Sigmoid colon (tissue), 7 donors: Measurements from ENCODE around the gene ASCL2. TPM values are rescaled to one million over a fixed set of nuclear protein-coding genes. Genes with fewer than 3 reads are reported as not detected.

Experiments
- DNase-seq: peaks from one replicate; pipeline ENCODE4 v3.0.0-alpha.2; 2019
- H3K27ac ChIP-seq, 4 donors: fragments of 200-600 bp; sonication (generic); one replicate each; pipeline ENCODE4 v1.5.1; 2016 to 2019; ENCODE audit warnings: mild to moderate bottlenecking in 1 of 4
- H3K27me3 ChIP-seq, 3 donors: fragments of 200-600 bp; sonication (generic); one replicate each; pipeline ENCODE4 v1.5.1; 2019; ENCODE audit warnings: mild to moderate bottlenecking in 1 of 3
- H3K36me3 ChIP-seq, 4 donors: fragments of 200-600 bp; sonication (generic); one replicate each; pipeline ENCODE4 v1.5.1; 2016 to 2019
- H3K4me1 ChIP-seq, 4 donors: fragments of 200-600 bp; sonication (generic); one replicate each; pipeline ENCODE4 v1.5.1; 2017 to 2019
- H3K4me3 ChIP-seq, 4 donors: fragments of 200-600 bp; sonication (generic); one replicate each; pipeline ENCODE4 v1.5.1; 2017 to 2019; ENCODE audit warnings: mild to moderate bottlenecking in 2 of 4, moderate library complexity in 1 of 4
- H3K9me3 ChIP-seq, 4 donors: fragments of 200-600 bp in 3 of 4; sonication (generic) in 3 of 4; one replicate each; pipeline versions ENCODE4 v1.5.1 to v1.6.1; 2013 to 2019
- CTCF ChIP-seq, 4 experiments: fragments of 450-650 bp in 3 of 4; fragments of 200-600 bp in 1 of 4; IDR thresholded peaks; one replicate each; pipeline ENCODE4 v1.5.1; 2016 to 2019; ENCODE audit warnings: antibody characterized with exemption in 4 of 4, mild to moderate bottlenecking in 3 of 4, moderate library complexity in 2 of 4
- EP300 ChIP-seq, 4 donors: sonication (generic); formaldehyde crosslinking; IDR thresholded peaks; one replicate each; pipeline ENCODE4 v1.6.1; 2017; ENCODE audit warnings: antibody characterized with exemption in 4 of 4
- POLR2A ChIP-seq, 2 donors: fragments of 450-650 bp; IDR thresholded peaks; one replicate each; pipeline ENCODE4 v1.6.1; 2016; ENCODE audit warnings: antibody characterized with exemption in 2 of 2, mild to moderate bottlenecking in 2 of 2, moderate library complexity in 2 of 2
- POLR2AphosphoS5 ChIP-seq, 4 donors: sonication (generic); formaldehyde crosslinking; IDR thresholded peaks; one replicate each; pipeline ENCODE4 v1.6.1; 2017; ENCODE audit warnings: antibody characterized with exemption in 4 of 4
- WGBS, 2 donors: extraction: QIAGEN DNeasy Blood & Tissue Kit; methylation state at CpG; one replicate each; pipeline ENCODE4 v1.1.7; 2013; 5-methylcytosine and 5-hydroxymethylcytosine counted together
- intact Hi-C: fragments of 100-400 bp; cut with DNase I; formaldehyde crosslinking; loops from one replicate; pipeline ENCODE4 v1.15.1; 2023
- polyA plus RNA-seq, 3 donors: library from polyadenylated mRNA; stranded (reverse); fragments of 200-250 nt; gene quantifications; one replicate each; pipeline ENCODE4 v1.2.3, GENCODE V29; 2013
- total RNA-seq, 4 donors: library from RNA; depleted of rRNA; stranded (reverse); fragments of >200 nt; gene quantifications; one replicate each; pipeline ENCODE4 v1.1.0, GENCODE V29; 2016
- donor health status: healthy with polysubstance abuse.
- donor health status: Bipolar disorder and iron deficiency.
- donor health status: healthy.

ASCL2 gene
- total and polyA plus RNA-seq, 7 donors, result 0.28 to 4.8 (median 1.2) TPM; not detected in 2

GRCh38 chr11:2223153-2223794 lies 47.1 kb downstream of the ASCL2 start:
- intact Hi-C loops, result no loop called here

GRCh38 chr11:2222451-2222850 lies 47.9 kb downstream of the ASCL2 start:
- Histone ChIP-seq H3K27ac (no peak overlapping the region), H3K4me3 (no peak overlapping the region), H3K9me3 (peaks cover 0 to 3% (median 0%) of the 10 kb centered on the region in 4 donors), H3K4me1 (no peaks in the 10 kb centered on the region), H3K36me3 (no peaks in the 10 kb centered on the region), H3K27me3 (no peaks in the 10 kb centered on the region)
- DNase-seq, result peak; percentile 13
- intact Hi-C loops, result no loop called here
- no peak for TF ChIP-seq POLR2AphosphoS5 (IDR thresholded peaks at IDR 0.05)
- no peak for TF ChIP-seq EP300 (IDR thresholded peaks at IDR 0.05)
- TF ChIP-seq CTCF (IDR thresholded peaks at IDR 0.05), result no peak
- TF ChIP-seq POLR2A (IDR thresholded peaks at IDR 0.05), result no peak
- 13 to 58% methylated on average over 4 of the region's 4 CpGs for WGBS, 2 donors

More at GRCh38 chr11:2223153-2223794, 47.1 kb downstream of the ASCL2 start:
- Histone ChIP-seq H3K4me1 (no peaks in the 10 kb centered on the region), H3K27ac (no peak overlapping the region), H3K27me3 (no peaks in the 10 kb centered on the region), H3K36me3 (no peaks in the 10 kb centered on the region), H3K9me3 (peaks cover 0 to 3% (median 0%) of the 10 kb centered on the region in 4 donors), H3K4me3 (no peak overlapping the region)
- TF ChIP-seq POLR2A (IDR thresholded peaks at IDR 0.05) (no peak), POLR2AphosphoS5 (IDR thresholded peaks at IDR 0.05) (no peak), CTCF (IDR thresholded peaks at IDR 0.05) (no peak)
- no peak for DNase-seq
- 61 to 62% methylated on average over 5 of the region's 5 CpGs for WGBS, 2 donors

GRCh38 chr11:2221591-2221990 lies 48.8 kb downstream of the ASCL2 start:
- no peak for DNase-seq
- Histone ChIP-seq H3K27me3 (no peaks in the 10 kb centered on the region), H3K36me3 (no peaks in the 10 kb centered on the region), H3K27ac (no peak overlapping the region), H3K4me3 (no peak overlapping the region), H3K4me1 (no peaks in the 10 kb centered on the region), H3K9me3 (peaks cover 0 to 3% (median 0%) of the 10 kb centered on the region in 4 donors)
- no peak for TF ChIP-seq EP300 (IDR thresholded peaks at IDR 0.05)
- TF ChIP-seq CTCF (IDR thresholded peaks at IDR 0.05), result no peak
- no peak for TF ChIP-seq POLR2AphosphoS5 (IDR thresholded peaks at IDR 0.05)
- no peak for TF ChIP-seq POLR2A (IDR thresholded peaks at IDR 0.05)
- intact Hi-C loops, result no loop called here
- 91 to 98% methylated on average over 1 of the region's 1 CpG for WGBS, 2 donors

- H3K9me3 ChIP-seq, result peaks cover 0 to 3% (median 0%) of the 10 kb centered on the region in 4 donors
- DNase-seq, result no peak
- H3K4me1 ChIP-seq, result no peaks in the 10 kb centered on the region
- intact Hi-C loops, result no loop called here
- no peak overlapping the region for H3K4me3 ChIP-seq
- H3K27ac ChIP-seq, result no peak overlapping the region
- H3K27me3 ChIP-seq, result no peaks in the 10 kb centered on the region
- no peaks in the 10 kb centered on the region for H3K36me3 ChIP-seq
- TF ChIP-seq POLR2AphosphoS5 (IDR thresholded peaks at IDR 0.05) (no peak), CTCF (IDR thresholded peaks at IDR 0.05) (no peak), POLR2A (IDR thresholded peaks at IDR 0.05) (no peak), EP300 (IDR thresholded peaks at IDR 0.05) (no peak)
- WGBS, 2 donors, result 88 to 91% methylated on average over 1 of the region's 1 CpG
Measured at GRCh38 chr11:2221024-2221423, 49.4 kb downstream of the ASCL2 start.
